ENCODE data around the gene TMED8.

DNA sequence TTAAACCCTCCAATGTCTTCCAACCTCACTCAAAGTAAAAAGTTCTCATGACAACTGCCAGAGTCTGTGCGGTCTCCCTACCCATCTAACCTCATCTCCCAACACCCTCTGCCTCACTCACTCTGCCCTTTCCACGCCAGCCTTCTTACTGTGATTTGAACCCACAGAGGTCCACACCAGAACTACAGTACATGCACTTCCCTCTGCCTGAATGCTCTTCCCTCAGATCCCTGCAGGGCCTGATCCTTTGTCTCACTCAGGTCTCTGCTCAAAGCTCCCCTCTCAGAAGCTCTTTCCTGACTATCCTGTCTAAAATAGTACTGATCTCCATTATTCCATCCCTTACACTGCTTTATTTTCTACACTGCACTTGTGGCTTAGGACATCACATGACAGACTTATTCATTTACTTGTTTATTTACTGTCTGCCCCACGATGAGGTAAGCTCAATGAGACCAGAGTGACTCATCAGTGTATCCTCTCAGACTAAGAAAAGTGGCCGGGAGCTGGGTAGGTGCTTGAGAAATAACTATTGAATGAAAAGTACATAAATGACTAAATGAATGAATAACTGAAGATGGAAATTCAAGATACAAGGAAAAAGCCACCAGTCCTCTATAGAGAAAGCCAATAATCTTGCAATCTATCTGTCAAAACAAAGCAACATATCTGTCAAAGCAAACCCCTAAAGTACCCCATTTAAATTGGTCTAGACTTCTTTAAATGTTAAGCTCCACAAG is 73.3 kb downstream of the TMED8 start:
- TF ChIP-seq, protein P1, sequence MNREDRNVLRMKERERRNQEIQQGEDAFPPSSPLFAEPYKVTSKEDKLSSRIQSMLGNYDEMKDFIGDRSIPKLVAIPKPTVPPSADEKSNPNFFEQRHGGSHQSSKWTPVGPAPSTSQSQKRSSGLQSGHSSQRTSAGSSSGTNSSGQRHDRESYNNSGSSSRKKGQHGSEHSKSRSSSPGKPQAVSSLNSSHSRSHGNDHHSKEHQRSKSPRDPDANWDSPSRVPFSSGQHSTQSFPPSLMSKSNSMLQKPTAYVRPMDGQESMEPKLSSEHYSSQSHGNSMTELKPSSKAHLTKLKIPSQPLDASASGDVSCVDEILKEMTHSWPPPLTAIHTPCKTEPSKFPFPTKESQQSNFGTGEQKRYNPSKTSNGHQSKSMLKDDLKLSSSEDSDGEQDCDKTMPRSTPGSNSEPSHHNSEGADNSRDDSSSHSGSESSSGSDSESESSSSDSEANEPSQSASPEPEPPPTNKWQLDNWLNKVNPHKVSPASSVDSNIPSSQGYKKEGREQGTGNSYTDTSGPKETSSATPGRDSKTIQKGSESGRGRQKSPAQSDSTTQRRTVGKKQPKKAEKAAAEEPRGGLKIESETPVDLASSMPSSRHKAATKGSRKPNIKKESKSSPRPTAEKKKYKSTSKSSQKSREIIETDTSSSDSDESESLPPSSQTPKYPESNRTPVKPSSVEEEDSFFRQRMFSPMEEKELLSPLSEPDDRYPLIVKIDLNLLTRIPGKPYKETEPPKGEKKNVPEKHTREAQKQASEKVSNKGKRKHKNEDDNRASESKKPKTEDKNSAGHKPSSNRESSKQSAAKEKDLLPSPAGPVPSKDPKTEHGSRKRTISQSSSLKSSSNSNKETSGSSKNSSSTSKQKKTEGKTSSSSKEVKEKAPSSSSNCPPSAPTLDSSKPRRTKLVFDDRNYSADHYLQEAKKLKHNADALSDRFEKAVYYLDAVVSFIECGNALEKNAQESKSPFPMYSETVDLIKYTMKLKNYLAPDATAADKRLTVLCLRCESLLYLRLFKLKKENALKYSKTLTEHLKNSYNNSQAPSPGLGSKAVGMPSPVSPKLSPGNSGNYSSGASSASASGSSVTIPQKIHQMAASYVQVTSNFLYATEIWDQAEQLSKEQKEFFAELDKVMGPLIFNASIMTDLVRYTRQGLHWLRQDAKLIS (CRISPR knock-in tag; IDR thresholded peaks at IDR 0.05; ENCODE audit: borderline replicate concordance) = no peak
- TF ChIP-seq, protein P2, sequence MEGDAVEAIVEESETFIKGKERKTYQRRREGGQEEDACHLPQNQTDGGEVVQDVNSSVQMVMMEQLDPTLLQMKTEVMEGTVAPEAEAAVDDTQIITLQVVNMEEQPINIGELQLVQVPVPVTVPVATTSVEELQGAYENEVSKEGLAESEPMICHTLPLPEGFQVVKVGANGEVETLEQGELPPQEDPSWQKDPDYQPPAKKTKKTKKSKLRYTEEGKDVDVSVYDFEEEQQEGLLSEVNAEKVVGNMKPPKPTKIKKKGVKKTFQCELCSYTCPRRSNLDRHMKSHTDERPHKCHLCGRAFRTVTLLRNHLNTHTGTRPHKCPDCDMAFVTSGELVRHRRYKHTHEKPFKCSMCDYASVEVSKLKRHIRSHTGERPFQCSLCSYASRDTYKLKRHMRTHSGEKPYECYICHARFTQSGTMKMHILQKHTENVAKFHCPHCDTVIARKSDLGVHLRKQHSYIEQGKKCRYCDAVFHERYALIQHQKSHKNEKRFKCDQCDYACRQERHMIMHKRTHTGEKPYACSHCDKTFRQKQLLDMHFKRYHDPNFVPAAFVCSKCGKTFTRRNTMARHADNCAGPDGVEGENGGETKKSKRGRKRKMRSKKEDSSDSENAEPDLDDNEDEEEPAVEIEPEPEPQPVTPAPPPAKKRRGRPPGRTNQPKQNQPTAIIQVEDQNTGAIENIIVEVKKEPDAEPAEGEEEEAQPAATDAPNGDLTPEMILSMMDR (IDR thresholded peaks at IDR 0.05) = no peak
- no peak for TF ChIP-seq ZBTB21 (CRISPR knock-in tag; IDR thresholded peaks at IDR 0.05; ENCODE audit: borderline replicate concordance)
- TF ChIP-seq, protein P3, sequence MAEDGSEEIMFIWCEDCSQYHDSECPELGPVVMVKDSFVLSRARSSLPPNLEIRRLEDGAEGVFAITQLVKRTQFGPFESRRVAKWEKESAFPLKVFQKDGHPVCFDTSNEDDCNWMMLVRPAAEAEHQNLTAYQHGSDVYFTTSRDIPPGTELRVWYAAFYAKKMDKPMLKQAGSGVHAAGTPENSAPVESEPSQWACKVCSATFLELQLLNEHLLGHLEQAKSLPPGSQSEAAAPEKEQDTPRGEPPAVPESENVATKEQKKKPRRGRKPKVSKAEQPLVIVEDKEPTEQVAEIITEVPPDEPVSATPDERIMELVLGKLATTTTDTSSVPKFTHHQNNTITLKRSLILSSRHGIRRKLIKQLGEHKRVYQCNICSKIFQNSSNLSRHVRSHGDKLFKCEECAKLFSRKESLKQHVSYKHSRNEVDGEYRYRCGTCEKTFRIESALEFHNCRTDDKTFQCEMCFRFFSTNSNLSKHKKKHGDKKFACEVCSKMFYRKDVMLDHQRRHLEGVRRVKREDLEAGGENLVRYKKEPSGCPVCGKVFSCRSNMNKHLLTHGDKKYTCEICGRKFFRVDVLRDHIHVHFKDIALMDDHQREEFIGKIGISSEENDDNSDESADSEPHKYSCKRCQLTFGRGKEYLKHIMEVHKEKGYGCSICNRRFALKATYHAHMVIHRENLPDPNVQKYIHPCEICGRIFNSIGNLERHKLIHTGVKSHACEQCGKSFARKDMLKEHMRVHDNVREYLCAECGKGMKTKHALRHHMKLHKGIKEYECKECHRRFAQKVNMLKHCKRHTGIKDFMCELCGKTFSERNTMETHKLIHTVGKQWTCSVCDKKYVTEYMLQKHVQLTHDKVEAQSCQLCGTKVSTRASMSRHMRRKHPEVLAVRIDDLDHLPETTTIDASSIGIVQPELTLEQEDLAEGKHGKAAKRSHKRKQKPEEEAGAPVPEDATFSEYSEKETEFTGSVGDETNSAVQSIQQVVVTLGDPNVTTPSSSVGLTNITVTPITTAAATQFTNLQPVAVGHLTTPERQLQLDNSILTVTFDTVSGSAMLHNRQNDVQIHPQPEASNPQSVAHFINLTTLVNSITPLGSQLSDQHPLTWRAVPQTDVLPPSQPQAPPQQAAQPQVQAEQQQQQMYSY (CRISPR knock-in tag; IDR thresholded peaks at IDR 0.05) = no peak
- TF ChIP-seq TP53 (CRISPR knock-in tag; IDR thresholded peaks at IDR 0.05) = no peak
- TF ChIP-seq MYBL2 (CRISPR knock-in tag; IDR thresholded peaks at IDR 0.05) = no peak

All from WTC11 (cell line).